ENCODE results near the gene PAQR9. TPM values are rescaled to one million over a fixed set of nuclear protein-coding genes. Genes with fewer than 3 reads are reported as not detected.

The PAQR9 gene
- total RNA-seq, 1 experiment from 2014 or later = not detected

DNA sequence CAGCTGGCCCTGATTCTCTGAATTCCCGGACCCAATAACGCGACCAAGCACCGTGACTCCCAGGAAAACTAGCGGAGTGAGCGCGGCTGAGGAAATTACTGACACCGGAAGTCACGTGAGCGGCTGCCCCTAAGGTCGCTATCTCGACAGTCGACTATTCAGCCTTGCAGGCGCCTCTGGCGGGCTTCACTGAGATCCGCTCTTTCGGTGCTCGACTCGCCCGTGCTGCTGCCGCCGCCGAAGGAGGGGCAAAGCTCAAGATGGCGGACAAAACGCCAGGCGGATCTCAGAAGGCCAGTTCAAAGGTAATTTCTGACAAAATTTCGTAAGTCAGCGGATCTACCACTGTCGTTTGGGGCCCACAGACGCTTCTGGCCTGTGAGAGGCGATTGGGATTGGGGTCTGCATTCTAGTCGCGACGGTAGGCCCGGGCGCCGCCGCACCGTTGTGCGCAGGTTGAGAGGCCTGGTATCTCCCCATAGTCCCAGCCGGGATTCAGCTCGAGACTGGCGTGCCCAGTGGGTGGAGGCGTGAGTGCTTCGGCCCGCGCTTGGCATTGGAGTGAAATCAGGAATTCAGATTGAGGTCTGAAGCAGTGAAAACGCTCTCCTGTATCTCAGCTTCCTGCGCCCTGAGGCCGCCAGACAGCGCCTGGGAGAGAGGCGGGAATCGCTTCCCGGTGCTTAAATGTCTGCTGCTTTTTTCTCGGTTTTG is 38.1 kb upstream of the PAQR9 start, which contains the start of gene U2SURP:
U2SURP (plus strand) TSS at position 202 of the 714 bp plus-strand sequence; CDS start at position 261, 59 bp downstream.
- intact Hi-C loops (cut with micrococcal nuclease; ENCODE audit: unreplicated experiment) = loop anchor here (2.0 to 10.0 kb wide), 4 partner anchors 277 to 554 kb away; partner anchors contain the start of genes ATR, TRPC1 and XRN1
- CTCF ChIA-PET = interaction anchor here (0.6 to 1.8 kb wide), 3 partner anchors 135 to 524 kb away, joined by 4 to 15 read pairs (median 8); no protein-coding TSS in a partner anchor
- H3K4me2 ChIP-seq = peak within 1 kb of the TSS; percentile 100
- H3K9me2 ChIP-seq (ENCODE audit: insufficient read depth) = no peaks in the 10 kb centered on the region
- H3K36me3 ChIP-seq (ENCODE audit: low read depth) = 0 out of 2 replicates have a peak, but pooled peaks cover 4% of the 10 kb centered on the region
- H4K20me1 ChIP-seq (ENCODE audit: insufficient read depth) = peaks cover 34% of the 10 kb centered on the region
- no peaks in the 10 kb centered on the region for H3K9me3 ChIP-seq (ENCODE audit: insufficient read depth, low read depth)
- H3F3A ChIP-seq (ENCODE audit: insufficient read depth, low read depth) = peaks cover 19% of the 10 kb centered on the region
- TF ChIP-seq CTCF (conservative IDR thresholded peaks at IDR 0.05) = no peak
- TF ChIP-seq EZH2 (IDR thresholded peaks at IDR 0.05; ENCODE audit: low read depth) = no peak
- TSS peak; percentile 60 for BruUV-seq (replicated peaks)
- peak within 1 kb of the TSS; percentile 93 for H3K4me3 ChIP-seq
- no peaks in the 10 kb centered on the region for H3K27me3 ChIP-seq (ENCODE audit: insufficient read depth, low read depth)
- H3K4me1 ChIP-seq (replicated peaks; ENCODE audit: insufficient read depth) = peaks cover 42% of the 10 kb centered on the region
- POLR2A ChIA-PET (ENCODE audit: unreplicated experiment) = interaction anchor here (0.5 to 1.4 kb wide), 8 partner anchors 9 to 1770 kb away, joined by 3 to 9 read pairs (median 5); partner anchors contain the start of genes ATR and PXYLP1
- peak within 1 kb of the TSS; percentile 93 for H2AFZ ChIP-seq
- peak within 1 kb of the TSS; percentile 96 for H3K27ac ChIP-seq
- peaks cover 60% of the 10 kb centered on the region for H3K79me2 ChIP-seq (ENCODE audit: low read depth)
- peak; percentile 94 to 96 for DNase-seq

- TF ChIP-seq EZH2 (IDR thresholded peaks at IDR 0.05; ENCODE audit: low read depth) (no peak), CTCF (conservative IDR thresholded peaks at IDR 0.05) (no peak)
- BruUV-seq (replicated peaks) = TSS peak; percentile 97
- Histone ChIP-seq H3K79me2 (ENCODE audit: low read depth) (peaks cover 55% of the 10 kb centered on the region), H3K9me3 (ENCODE audit: insufficient read depth, low read depth) (no peaks in the 10 kb centered on the region), H3K9me2 (ENCODE audit: insufficient read depth) (no peaks in the 10 kb centered on the region), H4K20me1 (ENCODE audit: insufficient read depth) (peaks cover 29% of the 10 kb centered on the region), H3K4me3 (peak overlapping the region; percentile 93), H3F3A (ENCODE audit: insufficient read depth, low read depth) (peaks cover 19% of the 10 kb centered on the region), H3K36me3 (ENCODE audit: low read depth) (0 out of 2 replicates have a peak, but pooled peaks cover 4% of the 10 kb centered on the region), H3K27ac (peak overlapping the region; percentile 96), H3K4me1 (replicated peaks; ENCODE audit: insufficient read depth) (peaks cover 42% of the 10 kb centered on the region), H3K4me2 (peak overlapping the region; percentile 100), H2AFZ (peak overlapping the region; percentile 84), H3K27me3 (ENCODE audit: insufficient read depth, low read depth) (no peaks in the 10 kb centered on the region)
- intact Hi-C loops (cut with micrococcal nuclease; ENCODE audit: unreplicated experiment) = loop anchor here (2.0 to 10.0 kb wide), 4 partner anchors 276 to 554 kb away; partner anchors contain the start of genes ATR, TRPC1 and XRN1
- POLR2A ChIA-PET (ENCODE audit: unreplicated experiment) = interaction anchor here (0.5 to 1.4 kb wide), 8 partner anchors 13 to 1769 kb away, joined by 3 to 11 read pairs (median 5); partner anchors contain the start of genes ATR and PXYLP1
- no peak for DNase-seq
- CTCF ChIA-PET = interaction anchor here (0.6 to 1.8 kb wide), 6 partner anchors 52 to 1693 kb away, joined by 4 to 22 read pairs (median 10); no protein-coding TSS in a partner anchor
Observed at GRCh38 chr3:143001034-143001368, 37.5 kb upstream of the PAQR9 start.

GRCh38 chr3:143000528-143000927 is 37.1 kb upstream of the PAQR9 start:
- Histone ChIP-seq H3F3A (ENCODE audit: insufficient read depth, low read depth) (peaks cover 19% of the 10 kb centered on the region), H4K20me1 (ENCODE audit: insufficient read depth) (peaks cover 24% of the 10 kb centered on the region), H2AFZ (peak overlapping the region; percentile 84), H3K27ac (peak overlapping the region; percentile 96), H3K4me1 (replicated peaks; ENCODE audit: insufficient read depth) (peaks cover 42% of the 10 kb centered on the region), H3K27me3 (ENCODE audit: insufficient read depth, low read depth) (no peaks in the 10 kb centered on the region), H3K36me3 (ENCODE audit: low read depth) (0 out of 2 replicates have a peak, but pooled peaks cover under 1% of the 10 kb centered on the region), H3K9me3 (ENCODE audit: insufficient read depth, low read depth) (no peaks in the 10 kb centered on the region), H3K79me2 (ENCODE audit: low read depth) (peaks cover 50% of the 10 kb centered on the region), H3K9me2 (ENCODE audit: insufficient read depth) (no peaks in the 10 kb centered on the region), H3K4me2 (peak overlapping the region; percentile 100), H3K4me3 (peak overlapping the region; percentile 93)
- no TSS peak for BruUV-seq (replicated peaks)
- DNase-seq = peak; percentile 51 to 88
- TF ChIP-seq EZH2 (IDR thresholded peaks at IDR 0.05; ENCODE audit: low read depth) = no peak
- TF ChIP-seq CTCF (conservative IDR thresholded peaks at IDR 0.05) = no peak
- ChIA-PET CTCF (interaction anchor here (0.6 to 1.8 kb wide), 6 partner anchors 52 to 1692 kb away, joined by 3 to 22 read pairs (median 10); no protein-coding TSS in a partner anchor), POLR2A (ENCODE audit: unreplicated experiment) (interaction anchor here (0.6 to 1.4 kb wide), 6 partner anchors 13 to 990 kb away, joined by 3 to 16 read pairs (median 9); partner anchors contain the start of gene ATR)
- intact Hi-C loops (cut with micrococcal nuclease; ENCODE audit: unreplicated experiment) = loop anchor here (2.0 to 10.0 kb wide), 4 partner anchors 276 to 553 kb away; partner anchors contain the start of genes ATR, TRPC1 and XRN1
